MM.1S (cell line): ENCODE results near the gene AKAP13.

Experiments
- EZH2 ChIP-seq: fragments of 300-600 bp; sonication (generic); optimal IDR thresholded peaks from 2 replicates; pipeline ENCODE3; 2017; ENCODE audit warnings: low read depth, mild to moderate bottlenecking, antibody characterized with exemption, low read length, mixed read lengths
- EZH2phosphoT487 ChIP-seq: fragments of 300-600 bp; sonication (generic); IDR thresholded peaks from 2 replicates; pipeline ENCODE4 v1.6.1; 2018; ENCODE audit warnings: antibody characterized with exemption, low read length
- TF ChIP-seq, protein P1 (sequence below): fragments of 300-600 bp; sonication (generic); IDR thresholded peaks from 2 replicates; pipeline ENCODE4 v1.5.1; 2016; ENCODE audit warnings: antibody characterized with exemption, low read length, mixed read lengths

DNA sequence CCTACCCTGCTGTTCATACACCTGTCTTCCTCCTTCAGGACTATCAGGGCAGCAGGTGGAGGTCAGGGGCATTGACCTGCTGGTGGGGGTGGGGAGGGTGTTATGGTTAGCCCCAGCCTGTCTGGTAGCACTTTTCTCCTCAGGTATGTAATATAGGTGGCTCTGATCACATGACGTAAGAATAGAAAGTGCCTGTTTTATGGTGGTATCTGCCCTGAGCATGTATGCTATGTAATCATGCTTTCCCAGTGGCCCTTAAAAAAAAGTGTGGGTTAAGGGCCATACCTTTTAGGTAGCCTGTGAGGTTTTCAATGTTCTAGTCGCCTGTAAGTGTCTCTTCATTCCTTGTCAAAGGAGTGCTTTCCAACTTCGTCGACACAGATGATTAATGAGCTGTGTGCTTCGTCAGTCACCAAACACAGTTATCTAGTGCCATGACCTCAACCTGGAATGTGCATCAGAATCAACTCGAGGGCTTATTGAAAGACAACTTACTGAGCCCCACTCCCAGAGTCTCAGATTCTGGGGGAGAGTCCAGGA lies 328.1 kb downstream of the AKAP13 start:
- TF ChIP-seq, protein P1, sequence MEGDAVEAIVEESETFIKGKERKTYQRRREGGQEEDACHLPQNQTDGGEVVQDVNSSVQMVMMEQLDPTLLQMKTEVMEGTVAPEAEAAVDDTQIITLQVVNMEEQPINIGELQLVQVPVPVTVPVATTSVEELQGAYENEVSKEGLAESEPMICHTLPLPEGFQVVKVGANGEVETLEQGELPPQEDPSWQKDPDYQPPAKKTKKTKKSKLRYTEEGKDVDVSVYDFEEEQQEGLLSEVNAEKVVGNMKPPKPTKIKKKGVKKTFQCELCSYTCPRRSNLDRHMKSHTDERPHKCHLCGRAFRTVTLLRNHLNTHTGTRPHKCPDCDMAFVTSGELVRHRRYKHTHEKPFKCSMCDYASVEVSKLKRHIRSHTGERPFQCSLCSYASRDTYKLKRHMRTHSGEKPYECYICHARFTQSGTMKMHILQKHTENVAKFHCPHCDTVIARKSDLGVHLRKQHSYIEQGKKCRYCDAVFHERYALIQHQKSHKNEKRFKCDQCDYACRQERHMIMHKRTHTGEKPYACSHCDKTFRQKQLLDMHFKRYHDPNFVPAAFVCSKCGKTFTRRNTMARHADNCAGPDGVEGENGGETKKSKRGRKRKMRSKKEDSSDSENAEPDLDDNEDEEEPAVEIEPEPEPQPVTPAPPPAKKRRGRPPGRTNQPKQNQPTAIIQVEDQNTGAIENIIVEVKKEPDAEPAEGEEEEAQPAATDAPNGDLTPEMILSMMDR = no peak
- TF ChIP-seq EZH2phosphoT487 (no peak), EZH2 (no peak)
